Endothelial cell (in vitro differentiated cells): ENCODE results near the gene SATB2. TPM values are rescaled to one million over a fixed set of nuclear protein-coding genes. Genes with fewer than 3 reads are reported as not detected.

Experiments
- DNase-seq: peaks from one replicate; pipeline ENCODE4 v3.0.0; 2021; ENCODE audit warnings: low spot score
- H3K27ac Mint-ChIP-seq: one replicate; pipeline ENCODE4 v1.8.0; 2021; ENCODE audit warnings: mixed read lengths, inconsistent platforms; ENCODE audit not compliant: unreplicated experiment
- H3K27me3 Mint-ChIP-seq: one replicate; pipeline ENCODE4 v1.8.0; 2021; ENCODE audit warnings: mild to moderate bottlenecking, moderate library complexity, mixed read lengths, inconsistent platforms; ENCODE audit not compliant: unreplicated experiment
- H3K36me3 Mint-ChIP-seq: one replicate; pipeline ENCODE4 v1.8.0; 2021; ENCODE audit warnings: mild to moderate bottlenecking, low read depth, mixed read lengths, inconsistent platforms; ENCODE audit not compliant: unreplicated experiment
- H3K4me1 Mint-ChIP-seq: one replicate; pipeline ENCODE4 v1.8.0; 2021; ENCODE audit warnings: mild to moderate bottlenecking, mixed read lengths, inconsistent platforms; ENCODE audit not compliant: unreplicated experiment
- H3K4me3 Mint-ChIP-seq: one replicate; pipeline ENCODE4 v1.8.0; 2021; ENCODE audit warnings: mild to moderate bottlenecking, mixed read lengths, inconsistent platforms; ENCODE audit not compliant: unreplicated experiment
- H3K9me3 Mint-ChIP-seq: one replicate; pipeline ENCODE4 v1.8.0; 2021; ENCODE audit warnings: mixed read lengths, inconsistent platforms; ENCODE audit not compliant: unreplicated experiment
- total RNA-seq: library from RNA; stranded (reverse); fragmentation: NEBNext Ultra II Directional; extraction: Animal tissue kit (Norgen Biotek cat#: 25700); gene quantifications from one replicate; pipeline ENCODE4 v1.2.1, GENCODE V29; 2021; ENCODE audit not compliant: unreplicated experiment
- TF ChIP-seq, protein P1 (sequence below): fragments of 200-600 bp; sonication (generic); IDR thresholded peaks from one replicate; pipeline ENCODE4 v1.5.0; 2021; ENCODE audit warnings: antibody characterized with exemption; ENCODE audit not compliant: unreplicated experiment

Gene SATB2
- total RNA-seq, 1 donor from 2014 or later: 3.8 TPM

DNA sequence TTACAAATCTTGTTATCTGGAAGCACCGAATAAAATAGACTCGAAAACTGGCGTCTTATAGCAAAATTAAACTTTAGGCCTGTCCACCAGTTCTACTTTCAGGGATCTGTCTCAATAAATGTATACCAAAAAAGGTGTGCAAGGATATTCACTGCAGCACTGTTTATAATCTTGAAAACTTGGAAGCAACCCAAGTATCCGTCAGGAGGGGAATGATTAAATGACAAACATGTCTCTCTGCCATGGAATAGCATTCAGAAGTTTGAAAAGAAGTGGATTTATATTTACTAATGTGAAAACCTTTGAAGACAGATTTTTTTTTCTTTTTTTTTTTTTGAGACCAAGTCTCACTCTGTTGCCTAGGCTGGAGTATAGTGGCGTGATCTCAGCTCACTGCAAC, 32.3 kb upstream of the SATB2 start:
- Mint-ChIP-seq H3K4me3 (no peak overlapping the region), H3K27me3 (no peaks in the 10 kb centered on the region), H3K36me3 (no peaks in the 10 kb centered on the region), H3K9me3 (no peaks in the 10 kb centered on the region), H3K27ac (no peak overlapping the region), H3K4me1 (no peaks in the 10 kb centered on the region)
- TF ChIP-seq, protein P1, sequence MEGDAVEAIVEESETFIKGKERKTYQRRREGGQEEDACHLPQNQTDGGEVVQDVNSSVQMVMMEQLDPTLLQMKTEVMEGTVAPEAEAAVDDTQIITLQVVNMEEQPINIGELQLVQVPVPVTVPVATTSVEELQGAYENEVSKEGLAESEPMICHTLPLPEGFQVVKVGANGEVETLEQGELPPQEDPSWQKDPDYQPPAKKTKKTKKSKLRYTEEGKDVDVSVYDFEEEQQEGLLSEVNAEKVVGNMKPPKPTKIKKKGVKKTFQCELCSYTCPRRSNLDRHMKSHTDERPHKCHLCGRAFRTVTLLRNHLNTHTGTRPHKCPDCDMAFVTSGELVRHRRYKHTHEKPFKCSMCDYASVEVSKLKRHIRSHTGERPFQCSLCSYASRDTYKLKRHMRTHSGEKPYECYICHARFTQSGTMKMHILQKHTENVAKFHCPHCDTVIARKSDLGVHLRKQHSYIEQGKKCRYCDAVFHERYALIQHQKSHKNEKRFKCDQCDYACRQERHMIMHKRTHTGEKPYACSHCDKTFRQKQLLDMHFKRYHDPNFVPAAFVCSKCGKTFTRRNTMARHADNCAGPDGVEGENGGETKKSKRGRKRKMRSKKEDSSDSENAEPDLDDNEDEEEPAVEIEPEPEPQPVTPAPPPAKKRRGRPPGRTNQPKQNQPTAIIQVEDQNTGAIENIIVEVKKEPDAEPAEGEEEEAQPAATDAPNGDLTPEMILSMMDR: no peak
- no peak for DNase-seq

DNA sequence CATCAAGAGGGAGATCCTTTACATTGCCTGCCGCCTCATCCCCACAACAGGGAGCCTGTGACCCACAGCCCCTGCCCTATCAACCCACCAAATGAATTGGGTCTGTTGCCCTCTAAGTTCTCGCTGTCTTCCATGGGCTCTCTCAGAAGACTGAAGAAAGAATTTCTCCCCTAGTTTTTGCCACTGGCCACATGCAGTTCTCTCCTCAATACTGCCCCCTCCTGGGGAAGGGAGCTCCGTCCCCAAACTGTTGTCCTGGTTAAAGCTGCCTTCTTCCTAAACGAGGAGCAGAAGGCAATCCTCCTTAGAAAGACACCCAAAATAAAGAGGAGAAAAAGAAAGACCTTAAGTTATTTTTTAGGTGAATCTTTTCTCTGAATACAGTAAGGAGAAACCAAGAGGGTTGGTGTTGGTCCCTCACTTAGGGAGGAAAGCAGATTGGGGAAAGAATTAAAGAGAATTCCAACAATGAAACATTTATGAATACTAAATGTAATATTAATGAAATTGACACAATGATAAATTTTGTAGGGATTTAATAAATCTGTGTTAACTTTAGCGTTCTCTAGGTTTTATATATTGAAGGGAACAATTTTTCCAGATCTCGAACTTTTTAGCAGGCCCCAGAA, 31.1 kb upstream of the SATB2 start:
- TF ChIP-seq, protein P1: peak; percentile 88
- no peaks in the 10 kb centered on the region for H3K27me3 Mint-ChIP-seq
- no peak overlapping the region for H3K4me3 Mint-ChIP-seq
- H3K4me1 Mint-ChIP-seq: no peaks in the 10 kb centered on the region
- no peaks in the 10 kb centered on the region for H3K9me3 Mint-ChIP-seq
- no peaks in the 10 kb centered on the region for H3K36me3 Mint-ChIP-seq
- peak; percentile 83 for DNase-seq
- no peak overlapping the region for H3K27ac Mint-ChIP-seq

DNA sequence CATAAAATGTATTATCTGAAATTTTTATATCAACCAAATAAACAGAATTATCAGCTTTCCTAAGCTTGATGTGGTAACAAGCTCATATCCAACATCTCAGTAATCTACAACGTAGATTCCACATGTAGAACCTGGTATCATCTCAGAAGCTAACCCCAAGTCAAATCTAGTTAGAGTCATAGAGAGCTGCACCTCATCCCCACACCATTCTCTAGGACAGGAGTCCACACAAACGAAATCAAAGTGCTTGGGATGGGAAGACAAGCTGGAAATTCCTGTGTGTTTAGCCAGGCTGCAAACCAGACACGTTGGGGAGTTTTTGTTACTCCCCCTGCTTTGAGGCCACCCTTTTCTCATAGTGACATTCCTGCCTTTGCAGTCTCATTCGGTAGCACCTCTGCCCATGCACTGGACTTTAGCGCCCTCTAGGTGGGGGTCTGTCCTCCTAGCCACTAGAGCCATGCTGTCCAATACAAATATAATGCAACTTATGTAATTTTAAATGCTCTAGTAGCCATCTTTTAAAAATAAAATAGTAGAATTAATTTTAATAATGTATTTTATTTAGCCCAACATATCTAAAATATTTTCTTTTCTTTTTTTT, 28.1 kb upstream of the SATB2 start:
- no peaks in the 10 kb centered on the region for H3K27me3 Mint-ChIP-seq
- peak; percentile 79 for DNase-seq
- H3K4me1 Mint-ChIP-seq: no peaks in the 10 kb centered on the region
- no peaks in the 10 kb centered on the region for H3K36me3 Mint-ChIP-seq
- no peak overlapping the region for H3K4me3 Mint-ChIP-seq
- TF ChIP-seq, protein P1: peak; percentile 45
- no peak overlapping the region for H3K27ac Mint-ChIP-seq
- no peaks in the 10 kb centered on the region for H3K9me3 Mint-ChIP-seq

DNA sequence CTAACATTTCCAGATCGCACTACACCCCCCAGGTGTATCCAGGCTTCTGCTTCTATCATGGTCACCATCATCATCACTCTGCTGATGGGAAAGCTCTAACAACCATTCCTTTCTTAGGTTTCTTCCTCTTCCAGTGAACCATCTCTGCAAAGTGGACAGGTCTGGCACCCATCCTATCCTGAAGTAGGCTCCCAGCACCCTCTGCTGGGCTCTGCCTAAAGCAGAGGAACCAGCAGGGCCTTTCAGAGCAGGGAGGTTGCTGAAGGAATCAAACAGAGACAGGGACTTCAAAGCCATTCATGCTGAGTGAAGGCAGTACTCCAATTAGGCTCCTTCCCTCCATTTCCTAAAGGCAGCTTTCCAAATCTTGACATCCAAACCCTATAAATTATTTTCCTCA, 27.2 kb upstream of the SATB2 start:
- Mint-ChIP-seq H3K27ac (no peak overlapping the region), H3K27me3 (no peaks in the 10 kb centered on the region), H3K36me3 (no peaks in the 10 kb centered on the region), H3K4me3 (no peak overlapping the region), H3K9me3 (no peaks in the 10 kb centered on the region), H3K4me1 (no peaks in the 10 kb centered on the region)
- TF ChIP-seq, protein P1: no peak
- no peak for DNase-seq

DNA sequence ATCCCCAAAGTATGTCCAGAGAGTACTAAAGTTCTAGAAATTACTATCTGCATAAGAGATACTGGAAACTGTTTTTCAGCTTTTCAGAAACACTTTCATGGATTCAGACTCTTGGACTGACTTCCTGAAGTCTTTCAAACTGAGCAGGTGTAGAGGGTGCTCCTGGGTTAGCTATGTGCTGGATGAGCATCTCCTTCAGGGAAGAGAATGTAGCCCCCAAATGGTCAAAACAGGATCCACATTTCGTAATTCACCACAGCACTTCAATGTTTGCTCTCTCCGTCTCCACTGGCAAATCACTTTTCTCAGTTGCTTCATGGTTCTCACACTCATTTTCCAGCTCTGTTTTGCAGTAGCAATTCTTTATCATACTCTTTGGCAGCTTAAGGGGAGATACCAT, 23.2 kb upstream of the SATB2 start:
- no peaks in the 10 kb centered on the region for H3K36me3 Mint-ChIP-seq
- no peaks in the 10 kb centered on the region for H3K9me3 Mint-ChIP-seq
- no peak overlapping the region for H3K27ac Mint-ChIP-seq
- no peak overlapping the region for H3K4me3 Mint-ChIP-seq
- H3K4me1 Mint-ChIP-seq: no peaks in the 10 kb centered on the region
- TF ChIP-seq, protein P1: no peak
- DNase-seq: no peak
- no peaks in the 10 kb centered on the region for H3K27me3 Mint-ChIP-seq
